Neutrophil (primary cell): ENCODE results near the gene DCDC1.

Experiments
- H3K27ac ChIP-seq: fragments of 200-600 bp; sonication (generic); 2 replicates; pipeline ENCODE4 v1.5.1; 2016; ENCODE audit warnings: mild to moderate bottlenecking, moderate library complexity
- H3K27me3 ChIP-seq: fragments of 200-600 bp; sonication (generic); 2 replicates; pipeline ENCODE4 v1.6.0; 2016; ENCODE audit warnings: mild to moderate bottlenecking
- H3K36me3 ChIP-seq: fragments of 200-600 bp; sonication (generic); 2 replicates; pipeline ENCODE4 v1.5.1; 2017
- H3K4me1 ChIP-seq, 2 experiments: fragments of 200-600 bp in 1 of 2; sonication (generic) in 1 of 2; 1 replicate in 1 of 2; 2 replicates in 1 of 2; pipeline versions ENCODE4 v1.5.1 to v1.6.1; 2013 to 2016; ENCODE audit warnings: low read depth in 1 of 2, low read length in 1 of 2, mild to moderate bottlenecking in 1 of 2, moderate library complexity in 1 of 2; ENCODE audit not compliant: control insufficient read depth in 1 of 2, insufficient read depth in 1 of 2
- H3K4me3 ChIP-seq, 2 experiments: fragments of 200-600 bp in 1 of 2; sonication (generic) in 1 of 2; 1 replicate in 1 of 2; 2 replicates in 1 of 2; pipeline ENCODE4 v1.5.1; 2013 to 2016; ENCODE audit warnings: low read depth in 1 of 2, low read length in 1 of 2, mild to moderate bottlenecking in 1 of 2, moderate library complexity in 1 of 2
- H3K9me3 ChIP-seq: fragments of 200-600 bp; sonication (generic); 2 replicates; pipeline ENCODE4 v1.5.1; 2016
- TF ChIP-seq, protein P1 (sequence below): fragments of 200-600 bp; sonication (generic); IDR thresholded peaks from 2 replicates; pipeline ENCODE4 v1.5.1; 2016; ENCODE audit warnings: antibody characterized with exemption

Gene DCDC1

DNA sequence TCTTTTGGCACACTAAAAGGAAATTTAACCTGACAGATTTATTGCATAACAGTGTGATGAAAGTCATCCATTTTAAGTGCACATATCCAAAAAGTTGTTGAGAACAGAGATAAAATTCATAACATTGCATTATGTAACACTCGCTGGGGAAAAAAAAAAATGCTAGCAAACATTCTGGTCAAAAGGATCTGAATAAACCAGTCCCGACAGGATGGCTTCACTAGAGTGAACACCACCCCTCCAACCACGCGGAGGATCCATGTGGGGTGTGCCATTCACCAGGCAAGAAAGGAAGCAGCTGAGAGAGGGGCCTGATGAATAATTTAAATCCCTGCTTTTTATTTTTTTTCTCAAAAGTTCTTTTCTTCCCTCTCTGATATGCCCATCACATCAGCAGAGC, 258.7 kb downstream of the DCDC1 start:
- Histone ChIP-seq H3K4me1 (no peaks in the 10 kb centered on the region), H3K36me3 (no peaks in the 10 kb centered on the region), H3K27me3 (no peaks in the 10 kb centered on the region), H3K4me3 (no peak overlapping the region), H3K9me3 (no peaks in the 10 kb centered on the region), H3K27ac (no peak overlapping the region)
- TF ChIP-seq, protein P1, sequence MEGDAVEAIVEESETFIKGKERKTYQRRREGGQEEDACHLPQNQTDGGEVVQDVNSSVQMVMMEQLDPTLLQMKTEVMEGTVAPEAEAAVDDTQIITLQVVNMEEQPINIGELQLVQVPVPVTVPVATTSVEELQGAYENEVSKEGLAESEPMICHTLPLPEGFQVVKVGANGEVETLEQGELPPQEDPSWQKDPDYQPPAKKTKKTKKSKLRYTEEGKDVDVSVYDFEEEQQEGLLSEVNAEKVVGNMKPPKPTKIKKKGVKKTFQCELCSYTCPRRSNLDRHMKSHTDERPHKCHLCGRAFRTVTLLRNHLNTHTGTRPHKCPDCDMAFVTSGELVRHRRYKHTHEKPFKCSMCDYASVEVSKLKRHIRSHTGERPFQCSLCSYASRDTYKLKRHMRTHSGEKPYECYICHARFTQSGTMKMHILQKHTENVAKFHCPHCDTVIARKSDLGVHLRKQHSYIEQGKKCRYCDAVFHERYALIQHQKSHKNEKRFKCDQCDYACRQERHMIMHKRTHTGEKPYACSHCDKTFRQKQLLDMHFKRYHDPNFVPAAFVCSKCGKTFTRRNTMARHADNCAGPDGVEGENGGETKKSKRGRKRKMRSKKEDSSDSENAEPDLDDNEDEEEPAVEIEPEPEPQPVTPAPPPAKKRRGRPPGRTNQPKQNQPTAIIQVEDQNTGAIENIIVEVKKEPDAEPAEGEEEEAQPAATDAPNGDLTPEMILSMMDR: no peak

GRCh38 chr11:31109446-31109845, 260.1 kb downstream of the DCDC1 start:
- no peaks in the 10 kb centered on the region for H3K9me3 ChIP-seq
- no peaks in the 10 kb centered on the region for H3K4me1 ChIP-seq
- H3K4me3 ChIP-seq: no peak overlapping the region
- H3K36me3 ChIP-seq: no peaks in the 10 kb centered on the region
- no peaks in the 10 kb centered on the region for H3K27me3 ChIP-seq
- TF ChIP-seq, protein P1: no peak
- H3K27ac ChIP-seq: no peak overlapping the region

DNA sequence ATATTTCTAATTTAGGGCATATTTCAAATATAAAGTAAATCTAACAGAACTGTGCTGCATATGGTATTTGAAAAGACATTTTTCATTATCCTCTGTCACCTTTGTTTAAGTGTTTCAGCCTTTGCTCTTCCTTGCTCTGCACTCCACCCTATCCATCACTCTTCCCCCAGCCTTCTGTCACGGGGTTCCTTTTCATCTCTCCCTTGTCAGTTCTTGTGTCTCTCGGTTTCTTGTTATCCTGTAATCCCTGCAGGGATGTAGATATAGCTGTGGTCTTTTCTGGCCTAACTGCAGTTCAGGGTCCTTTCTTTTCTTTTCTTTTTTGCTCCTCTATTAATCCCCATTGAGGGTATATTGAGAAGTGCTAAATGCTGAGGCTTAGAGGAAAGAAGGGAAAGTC, 261.9 kb downstream of the DCDC1 start:
- H3K4me1 ChIP-seq: no peaks in the 10 kb centered on the region
- H3K27me3 ChIP-seq: no peaks in the 10 kb centered on the region
- no peak overlapping the region for H3K4me3 ChIP-seq
- no peaks in the 10 kb centered on the region for H3K9me3 ChIP-seq
- no peaks in the 10 kb centered on the region for H3K36me3 ChIP-seq
- TF ChIP-seq, protein P1: no peak
- no peak overlapping the region for H3K27ac ChIP-seq

GRCh38 chr11:31106968-31107576, 262.5 kb downstream of the DCDC1 start:
- no peaks in the 10 kb centered on the region for H3K4me1 ChIP-seq

GRCh38 chr11:31106326-31106725, 263.2 kb downstream of the DCDC1 start:
- no peak overlapping the region for H3K4me3 ChIP-seq
- TF ChIP-seq, protein P1: no peak
- H3K4me1 ChIP-seq: no peaks in the 10 kb centered on the region

More at GRCh38 chr11:31106968-31107576, 262.5 kb downstream of the DCDC1 start:
- TF ChIP-seq, protein P1: no peak
- Histone ChIP-seq H3K27me3 (no peaks in the 10 kb centered on the region), H3K27ac (no peak overlapping the region), H3K9me3 (no peaks in the 10 kb centered on the region), H3K36me3 (no peaks in the 10 kb centered on the region), H3K4me3 (no peak overlapping the region)

More at GRCh38 chr11:31106326-31106725, 263.2 kb downstream of the DCDC1 start:
- H3K27ac ChIP-seq: no peak overlapping the region
- H3K9me3 ChIP-seq: no peaks in the 10 kb centered on the region
- no peaks in the 10 kb centered on the region for H3K36me3 ChIP-seq
- H3K27me3 ChIP-seq: no peaks in the 10 kb centered on the region
